GM19193 (cell line): ENCODE results near the gene CDC42BPG.

ENCODE experiments used
- POLR2A ChIP-seq: IDR thresholded peaks from 4 replicates; pipeline ENCODE4 v1.6.1; 2011; ENCODE audit not compliant: insufficient read depth, insufficient read length; ENCODE audit errors: extremely low read depth

Gene CDC42BPG

DNA sequence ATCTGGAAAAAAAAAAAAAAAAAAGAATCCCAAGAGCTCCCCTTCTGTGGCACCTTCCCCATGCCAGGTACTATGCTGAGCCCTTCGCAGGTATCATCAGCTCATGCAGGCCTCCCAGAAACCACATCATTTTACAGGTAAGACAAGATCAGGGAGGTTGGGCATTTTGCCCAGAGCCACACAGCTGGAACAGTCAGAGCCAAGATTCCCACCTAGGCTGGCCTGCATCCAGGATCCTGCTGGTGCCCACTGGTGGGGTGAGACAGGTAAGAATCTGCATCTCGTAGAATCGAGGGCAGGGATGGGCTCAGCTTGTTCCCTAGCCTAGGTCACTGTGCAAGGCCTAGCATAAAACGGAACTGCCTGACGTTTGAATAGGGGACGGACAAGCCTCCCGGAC, 18.4 kb downstream of the CDC42BPG start:
- TF ChIP-seq POLR2A = no peak

DNA sequence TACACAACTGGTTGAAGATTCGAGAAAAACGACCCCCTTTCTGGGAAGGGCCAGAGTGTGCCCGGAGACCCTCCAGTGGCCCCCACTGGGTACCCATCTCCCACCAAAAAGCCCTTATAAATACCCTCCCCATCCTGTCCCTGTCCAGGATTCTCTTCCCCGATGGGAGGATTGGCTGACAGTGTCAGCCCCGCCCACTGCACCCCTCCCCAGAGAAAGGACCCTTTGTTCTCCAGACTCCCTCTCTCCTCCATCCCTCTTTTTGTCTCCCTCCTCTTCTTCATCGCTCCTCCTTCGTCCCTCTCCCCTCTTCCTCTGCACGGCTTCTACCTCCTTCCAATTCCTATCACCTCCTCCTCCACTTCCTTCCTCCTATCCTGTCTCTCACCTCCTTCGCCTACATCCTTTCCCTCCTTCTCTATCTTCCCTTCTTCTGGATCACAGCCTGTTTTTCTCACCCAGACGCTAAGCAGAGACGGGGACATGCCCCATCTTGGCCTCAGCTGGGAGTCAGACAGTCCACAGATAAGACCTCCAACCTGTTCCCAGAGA, 20.8 kb downstream of the CDC42BPG start:
- TF ChIP-seq POLR2A = no peak

DNA sequence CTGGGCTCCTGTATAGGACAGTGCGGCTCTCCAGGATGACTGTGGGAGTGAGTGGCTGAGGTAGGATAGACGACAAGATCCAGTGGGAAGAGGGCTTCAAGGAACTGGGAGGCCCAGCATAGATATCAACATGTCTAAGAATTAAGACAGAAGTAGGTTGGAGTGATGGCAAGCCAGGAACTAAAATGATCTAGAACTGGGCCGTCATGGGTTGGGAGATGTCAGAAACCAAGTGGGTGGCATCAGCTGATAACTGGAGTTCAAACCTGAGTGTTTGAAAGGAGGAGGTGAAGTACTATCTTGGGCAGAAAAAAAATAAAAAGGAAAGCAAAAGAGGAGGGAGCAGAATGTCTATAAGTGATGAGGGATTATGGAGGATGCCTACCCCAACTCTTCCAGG, 27.0 kb downstream of the CDC42BPG start:
- no peak for TF ChIP-seq POLR2A

DNA sequence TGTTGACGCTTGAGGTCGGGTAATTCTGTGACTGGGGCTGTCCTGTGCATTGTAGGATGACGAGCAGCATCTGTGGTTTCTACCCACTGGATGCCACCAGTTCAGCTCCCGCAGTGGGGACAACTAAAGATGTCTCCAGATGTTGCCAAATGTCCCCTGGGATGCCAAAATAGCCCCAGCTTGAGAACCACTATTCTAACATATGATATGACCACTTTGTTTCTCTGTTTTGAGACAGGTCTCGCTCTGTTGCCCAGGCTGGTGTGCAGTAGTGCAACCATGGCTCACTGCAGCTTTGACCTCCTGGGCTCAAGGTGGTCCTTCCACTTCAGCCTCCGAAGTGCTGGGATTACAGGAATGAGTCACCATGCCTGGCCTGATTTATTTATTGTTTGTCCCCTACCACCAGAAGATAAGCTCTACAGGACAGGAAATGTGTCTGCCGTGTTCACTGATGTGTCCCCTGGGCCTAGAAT, 29.7 kb downstream of the CDC42BPG start:
- no peak for TF ChIP-seq POLR2A

DNA sequence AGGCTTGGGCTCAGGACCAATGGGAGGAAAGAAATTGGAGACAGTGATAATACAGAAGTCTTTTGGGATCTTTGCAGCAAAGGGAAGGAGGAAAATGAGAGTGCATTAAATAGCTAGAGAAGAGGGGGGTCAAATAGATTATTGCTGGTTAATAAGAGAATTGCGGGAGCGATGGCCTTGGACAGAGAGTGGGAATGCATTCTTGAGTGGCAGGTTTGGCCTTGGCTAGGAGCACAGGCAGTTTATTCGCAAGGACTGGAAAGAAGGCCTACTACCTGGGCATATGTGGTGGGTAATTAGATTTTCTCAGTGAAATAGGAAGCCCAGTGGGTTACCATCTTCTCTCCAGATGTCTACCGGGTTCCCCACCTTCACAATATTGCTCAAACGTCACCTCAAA, 30.6 kb downstream of the CDC42BPG start:
- no peak for TF ChIP-seq POLR2A

DNA sequence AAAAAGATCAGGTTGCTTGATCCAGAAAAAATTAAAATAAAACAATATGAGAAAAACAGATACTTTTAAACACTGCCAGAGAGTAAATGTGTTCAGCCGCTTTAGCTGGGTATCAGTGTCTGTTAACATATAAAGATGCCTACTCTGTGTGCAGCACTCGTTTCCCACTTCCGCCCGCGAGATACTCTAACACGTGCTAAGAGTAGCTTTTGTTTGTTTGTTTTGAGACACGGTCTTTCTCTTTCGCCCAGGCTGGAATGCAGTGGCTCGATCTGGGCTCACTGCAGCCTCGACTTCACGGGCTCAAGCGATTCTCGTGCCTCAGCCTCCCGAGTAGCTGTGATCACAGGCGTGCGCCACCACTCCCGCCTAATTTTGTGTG, 33.6 kb downstream of the CDC42BPG start:
- TF ChIP-seq POLR2A = no peak

DNA sequence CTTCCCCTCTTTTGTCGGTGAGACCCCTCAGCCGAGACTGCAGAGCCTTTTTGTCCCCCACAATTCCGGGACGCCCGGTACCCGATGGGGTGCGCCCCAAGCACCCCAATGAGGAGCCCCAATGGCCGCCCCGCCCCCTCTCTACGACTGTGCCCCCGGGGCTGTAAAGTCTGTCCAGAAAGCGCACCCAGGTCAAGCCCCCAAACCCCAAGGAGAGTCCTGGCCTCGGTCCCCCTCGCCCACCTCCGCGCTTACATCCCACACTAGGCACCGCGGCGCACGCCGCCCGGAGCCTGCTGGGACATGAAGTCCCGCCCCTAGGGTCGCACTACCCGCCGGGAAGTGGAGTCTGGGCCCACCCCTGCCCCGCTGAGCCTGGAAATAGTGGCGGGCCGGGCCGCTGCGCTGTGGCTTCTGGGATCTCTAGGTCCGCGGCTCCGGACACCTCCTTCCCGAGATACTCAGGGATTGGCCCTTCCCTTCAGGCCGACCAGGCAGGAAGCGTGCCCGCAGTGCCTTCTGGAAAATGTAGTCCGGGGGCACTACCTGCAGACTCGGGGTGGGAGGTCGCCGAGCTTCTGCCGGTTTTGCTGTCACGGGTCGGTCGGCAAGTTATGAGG, 34.1 kb downstream of the CDC42BPG start, which contains the start of gene MEN1:
Gene MEN1 (minus strand): TSS at position 281 of the 620 bp plus-strand sequence. CDS start 442 bp downstream, outside the sequence.
- TF ChIP-seq POLR2A = peak; percentile 59

DNA sequence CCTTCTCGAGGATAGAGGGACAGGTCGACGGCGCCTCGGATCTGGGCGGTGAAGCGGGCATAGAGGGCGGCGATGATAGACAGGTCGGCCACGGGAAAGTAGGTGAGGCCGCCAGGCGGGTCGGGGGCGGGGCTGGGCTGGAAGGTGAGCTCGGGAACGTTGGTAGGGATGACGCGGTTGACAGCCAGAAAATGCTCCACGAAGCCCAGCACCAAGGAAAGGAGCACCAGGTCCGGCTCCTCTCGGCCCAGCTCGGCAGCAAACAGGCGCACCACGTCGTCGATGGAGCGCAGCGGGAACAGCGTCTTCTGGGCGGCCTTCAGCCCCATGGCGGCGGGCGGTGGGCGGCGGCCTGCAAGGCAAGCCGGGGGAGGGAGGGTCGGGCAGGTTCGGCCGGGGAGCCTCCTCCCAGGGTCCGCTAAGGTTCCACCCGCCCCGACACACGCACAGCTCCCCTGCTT, 34.6 kb downstream of the CDC42BPG start:
- TF ChIP-seq POLR2A = no peak

DNA sequence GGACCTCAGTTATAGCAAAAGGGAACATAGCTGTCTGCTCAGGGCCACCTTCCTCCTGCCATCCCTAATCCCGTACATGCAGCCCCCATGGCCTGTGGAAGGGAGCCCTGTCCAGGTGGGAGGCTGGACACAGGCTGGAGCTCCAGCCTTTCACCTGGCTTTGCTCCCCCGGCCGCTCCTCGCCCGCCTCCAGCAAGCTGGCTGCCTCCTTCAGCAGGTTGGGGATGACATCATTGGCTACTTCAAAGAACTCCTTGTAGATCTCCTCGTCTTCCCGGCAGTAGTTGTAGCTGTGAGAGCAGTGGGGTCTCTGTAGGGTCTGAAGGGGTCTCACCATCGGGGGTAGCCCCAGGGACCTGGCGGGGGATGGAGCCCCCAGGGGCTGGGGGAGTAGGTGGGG, 39.0 kb downstream of the CDC42BPG start:
- TF ChIP-seq POLR2A = no peak

DNA sequence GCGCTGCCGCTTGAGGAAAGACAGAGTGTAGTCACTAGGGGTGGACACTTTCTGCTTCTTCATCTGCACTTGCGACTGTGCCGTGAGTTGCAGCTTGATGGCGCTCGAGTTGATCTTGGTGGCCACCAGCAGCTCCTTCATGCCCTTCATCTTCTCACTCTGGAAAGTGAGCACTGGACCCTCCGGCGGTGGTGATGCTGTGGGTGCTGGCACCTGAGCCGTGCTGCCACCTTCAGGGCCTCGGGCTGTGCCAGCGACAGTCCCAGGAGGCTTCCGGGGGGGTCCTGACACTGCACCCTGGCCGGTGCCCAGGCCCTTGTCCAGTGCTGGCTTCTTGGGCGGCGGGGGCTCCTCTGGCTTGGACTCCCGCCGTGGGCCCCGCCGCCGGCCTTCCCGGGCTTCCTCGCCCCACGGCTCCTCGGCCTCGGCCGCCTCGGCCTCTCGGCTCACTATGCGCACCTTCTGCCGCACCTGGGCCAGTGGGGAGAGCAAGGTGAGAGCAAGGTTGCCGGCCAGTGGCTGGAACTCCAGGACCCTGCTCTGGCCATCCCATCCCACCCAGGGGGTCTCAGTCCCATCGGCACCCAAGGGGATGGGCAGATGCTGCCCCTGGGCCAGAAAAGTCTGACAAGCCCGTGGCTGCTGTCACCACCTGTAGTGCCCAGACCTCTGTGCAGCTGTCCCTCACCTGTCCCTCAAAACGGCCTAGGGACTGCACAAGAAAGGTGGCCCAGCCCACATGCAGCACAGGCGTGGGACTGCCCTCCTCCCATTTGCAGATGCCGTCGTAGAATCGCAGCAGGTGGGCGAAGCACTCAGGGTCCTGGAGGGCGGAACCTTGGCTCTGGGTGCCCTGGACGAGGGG, 39.9 kb downstream of the CDC42BPG start:
- no peak for TF ChIP-seq POLR2A

DNA sequence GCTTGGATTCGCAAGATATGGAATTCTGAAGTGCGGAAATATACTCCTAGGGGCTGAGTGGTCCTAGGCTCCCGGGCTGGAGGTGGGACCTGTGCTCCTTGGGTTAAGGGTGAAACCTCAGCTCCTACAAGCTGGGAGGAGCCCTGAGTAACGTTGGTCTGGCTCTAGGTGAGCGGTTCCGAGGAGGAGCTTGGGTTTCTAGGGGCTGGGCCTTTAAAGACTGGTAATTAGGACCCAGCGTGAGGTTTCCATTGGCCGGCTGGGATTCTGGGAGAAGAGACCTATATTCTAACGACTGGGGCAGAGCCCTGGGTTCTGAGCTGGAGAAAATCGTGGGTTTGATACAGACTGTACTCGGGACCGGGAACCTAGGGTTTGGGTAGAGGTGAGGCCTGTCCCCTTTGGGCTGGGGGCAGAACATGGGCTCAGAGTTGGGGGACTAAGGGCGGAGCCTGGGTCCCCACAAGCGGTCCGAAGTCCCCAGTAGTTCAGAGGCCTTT, 40.6 kb downstream of the CDC42BPG start:
- TF ChIP-seq POLR2A = no peak

DNA sequence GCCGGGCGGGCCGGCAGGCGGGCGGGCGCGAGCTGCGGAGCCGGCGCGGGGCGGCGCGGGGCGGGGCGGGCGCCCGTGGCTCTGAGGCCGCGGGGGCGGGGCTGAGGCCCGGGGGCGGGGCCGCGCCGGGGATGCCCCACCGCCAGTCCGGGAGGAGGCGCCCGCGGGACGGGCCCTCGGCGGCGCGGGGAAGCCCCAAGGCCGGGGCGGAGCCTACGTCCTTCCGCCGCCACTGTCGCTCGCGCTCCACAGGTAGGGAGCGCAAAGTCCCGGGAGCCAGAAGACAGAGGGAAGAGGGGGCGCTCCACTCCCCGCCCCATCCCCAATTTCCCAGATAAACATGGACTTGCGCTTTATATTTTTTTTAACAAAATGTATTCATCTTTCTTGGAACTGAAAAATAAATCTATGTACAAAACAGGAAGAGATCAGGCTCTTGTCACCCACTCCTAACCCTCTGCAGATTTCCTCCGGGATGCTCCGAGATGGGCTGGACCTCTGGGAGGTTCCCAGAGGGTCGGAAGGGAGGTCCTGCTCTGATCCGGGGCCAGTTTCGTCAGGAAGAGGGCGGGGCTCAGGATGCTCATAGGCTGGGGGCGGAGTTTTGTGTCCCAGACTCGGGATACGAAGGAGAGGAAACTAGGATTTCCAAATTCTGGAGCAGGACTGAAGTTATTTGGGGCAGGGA, 41.2 kb downstream of the CDC42BPG start, which contains the start of gene MAP4K2:
Gene MAP4K2 (minus strand): TSS at position 57 of the 688 bp plus-strand sequence. CDS start 65 bp downstream, outside the sequence.
- TF ChIP-seq POLR2A = peak; percentile 63

DNA sequence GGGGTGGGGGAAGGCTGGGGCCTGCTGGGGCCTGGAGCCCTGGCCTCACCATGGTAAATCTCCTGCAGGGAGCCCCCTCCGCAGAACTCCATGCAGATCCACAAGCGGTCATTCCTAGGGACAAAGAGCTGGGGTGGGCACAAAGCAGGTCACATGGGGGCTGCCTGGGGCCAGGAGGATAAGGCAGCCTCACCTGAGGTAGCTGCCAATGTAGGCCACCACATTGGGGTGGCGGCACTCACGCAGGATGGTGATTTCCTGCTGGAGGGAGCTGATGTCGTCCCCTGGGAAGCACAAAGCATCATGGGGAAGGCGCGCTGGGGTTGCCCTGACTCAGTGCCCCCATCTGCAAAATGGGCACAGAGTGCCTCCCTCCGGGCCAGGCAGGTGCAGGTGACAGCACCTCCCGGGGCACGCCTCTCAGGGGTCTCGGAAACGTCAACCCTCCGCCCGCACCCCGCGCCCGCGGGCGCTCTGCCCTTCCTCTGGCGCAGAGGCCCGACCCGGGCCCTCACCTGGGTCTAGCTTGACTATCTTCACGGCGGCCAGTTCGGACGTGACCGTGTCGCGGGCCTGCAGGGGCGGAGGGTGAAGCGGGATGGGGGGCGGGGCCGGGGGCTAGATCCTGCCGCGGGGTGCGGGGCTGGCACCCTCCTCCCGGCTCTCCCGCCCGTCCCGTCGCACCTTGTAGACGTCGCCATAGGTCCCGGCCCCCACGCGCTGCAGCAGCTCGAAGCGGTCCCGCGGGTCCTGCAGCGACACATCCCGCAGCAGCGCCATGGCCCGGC, 41.9 kb downstream of the CDC42BPG start:
- TF ChIP-seq POLR2A = no peak

DNA sequence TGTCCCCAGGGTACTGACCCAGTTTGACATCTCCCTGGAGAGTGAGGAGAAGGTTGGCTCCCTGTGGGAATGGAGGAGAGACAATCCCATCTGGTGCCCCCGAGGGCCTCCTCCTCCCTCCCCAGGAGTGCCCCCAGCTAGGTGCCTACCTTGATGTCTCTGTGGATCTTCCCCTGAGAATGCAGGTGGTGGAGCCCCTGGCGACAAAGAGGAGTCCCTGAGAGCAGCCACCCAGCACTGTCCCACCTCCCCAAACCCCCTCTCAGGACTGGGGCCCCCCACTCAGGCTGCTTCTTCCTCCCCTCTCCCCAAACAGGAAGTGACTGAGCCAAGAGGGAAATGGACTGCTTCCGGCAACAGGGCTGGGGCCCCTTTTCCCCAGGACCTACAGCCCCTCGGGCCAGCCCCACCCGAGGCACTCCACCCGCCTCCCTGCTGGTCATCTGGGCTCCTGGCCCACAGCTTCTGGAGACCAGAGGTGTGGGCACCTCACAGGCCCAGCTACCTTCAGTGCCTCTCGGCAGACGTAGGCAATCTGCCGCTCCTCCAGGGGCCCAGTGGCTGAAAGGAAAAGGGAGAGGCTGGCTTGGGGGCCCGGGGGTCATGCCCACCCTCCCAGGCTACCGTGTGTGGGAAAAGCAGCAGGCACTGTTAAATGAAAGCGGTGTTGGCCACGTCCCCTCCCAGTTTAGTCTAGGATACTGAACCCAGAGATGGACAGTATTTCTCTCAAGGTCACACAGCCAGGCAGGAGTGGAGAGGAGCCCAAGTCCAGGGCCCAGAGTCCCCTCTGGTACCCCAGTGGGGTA, 42.7 kb downstream of the CDC42BPG start:
- TF ChIP-seq POLR2A = no peak

DNA sequence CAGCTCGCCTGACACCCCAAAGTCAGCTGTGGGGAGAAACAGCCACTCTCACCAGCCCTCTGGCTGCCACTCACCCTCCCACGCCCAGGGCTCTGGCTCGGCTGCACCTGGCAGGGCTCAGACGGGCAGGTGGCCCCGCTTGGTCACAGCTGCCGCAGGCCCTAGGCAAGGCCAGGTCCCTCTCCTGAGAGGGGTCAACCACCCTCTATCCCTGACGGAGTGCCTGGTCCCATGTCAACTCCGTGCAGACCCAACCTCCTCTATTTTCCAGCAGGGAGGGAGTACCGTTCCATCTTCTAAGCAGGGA, 43.3 kb downstream of the CDC42BPG start:
- no peak for TF ChIP-seq POLR2A
